K562 (cell line): ENCODE results near the gene CHAMP1.

Experiments
- CTCF ChIP-seq, 3 experiments: IDR thresholded peaks in 2 of 3; conservative IDR thresholded peaks in 1 of 3; 2 replicates each; pipeline ENCODE4 v1.5.1; 2011 to 2012; ENCODE audit warnings: low read length in 3 of 3, mild to moderate bottlenecking in 3 of 3, control low read depth in 2 of 3, improper control_type of control experiment in 1 of 3, inconsistent platforms in 1 of 3, low read depth in 1 of 3, mixed read lengths in 1 of 3, moderate library complexity in 1 of 3; ENCODE audit not compliant: insufficient read depth in 2 of 3
- E2F5 ChIP-seq: sonication (generic); formaldehyde crosslinking; IDR thresholded peaks from 2 replicates; pipeline ENCODE4 v1.8.0; 2022; ENCODE audit warnings: mild to moderate bottlenecking, missing genetic modification reagents
- EP300 ChIP-seq: IDR thresholded peaks from 2 replicates; pipeline ENCODE4 v1.6.1; 2012; ENCODE audit warnings: low read length, improper control_type of control experiment
- NKRF ChIP-seq: fragments of 450-650 bp; IDR thresholded peaks from 2 replicates; pipeline ENCODE4 v1.6.1; 2016; ENCODE audit warnings: borderline replicate concordance
- POLR2A ChIP-seq: fragments of 450-650 bp; conservative IDR thresholded peaks from 2 replicates; pipeline ENCODE4 v1.6.1; 2016
- SMAD4 ChIP-seq: fragments of 250-450 bp; sonication (Bioruptor Pico); conservative IDR thresholded peaks from 2 replicates; pipeline ENCODE4 v1.8.0; 2021; ENCODE audit warnings: inconsistent platforms, mild to moderate bottlenecking, moderate library complexity
- TAF1 ChIP-seq: IDR thresholded peaks from 2 replicates; pipeline ENCODE4 v1.6.1; 2011; ENCODE audit warnings: mild to moderate bottlenecking, low read length, moderate library complexity; ENCODE audit not compliant: insufficient read depth, control insufficient read depth, severe bottlenecking; ENCODE audit errors: extremely low read depth
- ZNF384 ChIP-seq: IDR thresholded peaks from 2 replicates; pipeline ENCODE4 v1.6.1; 2012; ENCODE audit warnings: low read depth, low read length, improper control_type of control experiment

- TF ChIP-seq EP300 (no peak), ZNF384 (no peak), POLR2A (no peak), E2F5 (CRISPR knock-in tag) (no peak), NKRF (no peak), TAF1 (no peak), CTCF (IDR thresholded peaks at IDR 0.05 in 2 of 3, conservative IDR thresholded peaks at IDR 0.05 in 1 of 3; ENCODE audit: insufficient read depth in 2 of 3, low read depth in 1 of 3, low read length in 3 of 3) (no peak), SMAD4 (CRISPR knock-in tag) (no peak; the same call in 1 of the 2 replicates)
These were observed 35.2 kb upstream of the CHAMP1 start for GRCh38 chr13:114279146-114279545.
